ENCODE results near the gene EPB41L4A. TPM values are rescaled to one million over a fixed set of nuclear protein-coding genes. Genes with fewer than 3 reads are reported as not detected.

EPB41L4A gene
- total RNA-seq, 1 experiment from 2014 or later, result not detected

- no peak for DNase-seq (ENCODE audit: low read depth)
Observed at GRCh38 chr5:112165897-112166737, 253.0 kb downstream of the EPB41L4A start.

- no peak for DNase-seq (ENCODE audit: low read depth)
Observed at GRCh38 chr5:112165399-112165798, 253.7 kb downstream of the EPB41L4A start.

- DNase-seq (ENCODE audit: low read depth), result no peak
Observed at GRCh38 chr5:112163435-112163834, 255.6 kb downstream of the EPB41L4A start.

- DNase-seq (ENCODE audit: low read depth), result no peak
Observed at GRCh38 chr5:112161392-112161748, 257.7 kb downstream of the EPB41L4A start.

GRCh38 chr5:112160652-112161391 lies 258.3 kb downstream of the EPB41L4A start:
- DNase-seq (ENCODE audit: low read depth), result peak; percentile 84

GRCh38 chr5:112159435-112159834 lies 259.6 kb downstream of the EPB41L4A start:
- no peak for DNase-seq (ENCODE audit: low read depth)

GRCh38 chr5:112156211-112156610 lies 262.9 kb downstream of the EPB41L4A start:
- no peak for DNase-seq (ENCODE audit: low read depth)

GRCh38 chr5:112154940-112155686 lies 264.0 kb downstream of the EPB41L4A start:
- peak; percentile 82 for DNase-seq (ENCODE audit: low read depth)

GRCh38 chr5:112149727-112150126 lies 269.4 kb downstream of the EPB41L4A start:
- no peak for DNase-seq (ENCODE audit: low read depth)

- peak; percentile 75 for DNase-seq (ENCODE audit: low read depth)
Observed at GRCh38 chr5:112146323-112147226, 272.5 kb downstream of the EPB41L4A start.

GRCh38 chr5:112143690-112144089 lies 275.4 kb downstream of the EPB41L4A start:
- DNase-seq (ENCODE audit: low read depth), result no peak

GRCh38 chr5:112142769-112143270 lies 276.3 kb downstream of the EPB41L4A start:
- DNase-seq (ENCODE audit: low read depth), result peak; percentile 30

- DNase-seq (ENCODE audit: low read depth), result no peak
Observed at GRCh38 chr5:112141582-112141981, 277.5 kb downstream of the EPB41L4A start.

- DNase-seq (ENCODE audit: low read depth), result no peak
Observed at GRCh38 chr5:112138526-112138925, 280.6 kb downstream of the EPB41L4A start.

- DNase-seq (ENCODE audit: low read depth), result no peak
Observed at GRCh38 chr5:112136773-112137172, 282.3 kb downstream of the EPB41L4A start.

GRCh38 chr5:112127861-112128260 lies 291.2 kb downstream of the EPB41L4A start:
- DNase-seq (ENCODE audit: low read depth), result no peak

- no peak for DNase-seq (ENCODE audit: low read depth)
Observed at GRCh38 chr5:112126982-112127381, 292.1 kb downstream of the EPB41L4A start.

- no peak for DNase-seq (ENCODE audit: low read depth)
Observed at GRCh38 chr5:112125903-112126302, 293.2 kb downstream of the EPB41L4A start.

- DNase-seq (ENCODE audit: low read depth), result no peak
Observed at GRCh38 chr5:112124788-112125187, 294.3 kb downstream of the EPB41L4A start.

- DNase-seq (ENCODE audit: low read depth), result no peak
Observed at GRCh38 chr5:112123086-112123485, 296.0 kb downstream of the EPB41L4A start.

- no peak for DNase-seq (ENCODE audit: low read depth)
Observed at GRCh38 chr5:112122353-112122752, 296.7 kb downstream of the EPB41L4A start.
